ENCODE results near the gene TNIK.

Gene TNIK

DNA sequence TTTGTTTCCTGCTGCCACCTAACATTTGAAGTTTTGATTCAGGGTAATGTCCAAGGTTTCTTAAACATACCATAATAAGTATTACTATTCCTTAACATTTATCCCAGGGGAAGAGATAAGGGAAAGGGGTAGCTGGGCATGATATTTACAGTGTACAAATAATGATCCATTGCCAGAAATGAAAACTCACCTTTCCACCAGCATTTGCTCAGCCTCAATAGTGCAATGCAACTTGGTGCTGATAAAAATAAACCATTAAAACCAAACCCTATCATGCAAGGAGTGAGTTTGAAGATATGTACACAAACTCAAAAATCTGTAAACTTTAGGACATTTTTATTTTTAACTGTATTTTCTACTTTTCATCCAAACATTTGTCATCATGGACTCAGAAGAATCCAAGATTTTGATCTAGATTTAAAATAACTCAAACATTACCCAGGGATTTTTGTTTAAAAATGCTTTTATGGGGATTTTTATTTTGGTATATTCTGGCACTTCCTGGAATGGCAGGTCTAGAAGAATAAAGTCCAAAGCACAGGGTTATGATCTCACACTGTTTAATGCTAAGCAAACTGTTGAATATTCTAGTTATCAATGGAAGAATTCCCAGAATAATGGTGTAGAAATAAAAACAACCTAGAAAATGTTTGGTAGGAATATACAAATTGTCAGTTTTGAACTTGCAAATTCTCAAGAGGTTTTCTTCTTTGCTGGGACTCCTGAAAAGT is 401.2 kb downstream of the TNIK start:
- DNase-seq: no peak

- DNase-seq: no peak
Observed at GRCh38 chr3:171058058-171058457, 402.1 kb downstream of the TNIK start.

DNA sequence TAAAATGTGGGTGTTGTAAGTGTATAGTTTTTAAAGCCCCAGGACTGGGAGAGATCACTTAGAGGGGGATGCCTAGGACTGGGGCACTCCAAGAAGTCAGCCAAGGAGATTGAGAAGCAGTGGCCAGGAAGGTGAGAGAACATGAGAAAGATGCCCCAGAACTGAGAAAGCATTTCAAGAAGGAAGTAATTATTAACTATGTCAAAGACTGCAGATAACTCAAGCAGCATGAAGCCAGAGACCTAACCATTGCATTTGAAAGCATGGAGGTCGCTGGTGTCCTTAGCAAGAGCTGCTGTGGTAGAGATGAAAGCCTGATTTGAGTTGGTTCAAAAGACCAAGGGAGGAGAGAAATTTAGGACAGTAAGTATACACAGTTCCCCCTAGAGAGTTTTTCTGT is 403.1 kb downstream of the TNIK start:
- no peak for DNase-seq

- DNase-seq: no peak
Observed at GRCh38 chr3:171056528-171056927, 403.7 kb downstream of the TNIK start.

DNA sequence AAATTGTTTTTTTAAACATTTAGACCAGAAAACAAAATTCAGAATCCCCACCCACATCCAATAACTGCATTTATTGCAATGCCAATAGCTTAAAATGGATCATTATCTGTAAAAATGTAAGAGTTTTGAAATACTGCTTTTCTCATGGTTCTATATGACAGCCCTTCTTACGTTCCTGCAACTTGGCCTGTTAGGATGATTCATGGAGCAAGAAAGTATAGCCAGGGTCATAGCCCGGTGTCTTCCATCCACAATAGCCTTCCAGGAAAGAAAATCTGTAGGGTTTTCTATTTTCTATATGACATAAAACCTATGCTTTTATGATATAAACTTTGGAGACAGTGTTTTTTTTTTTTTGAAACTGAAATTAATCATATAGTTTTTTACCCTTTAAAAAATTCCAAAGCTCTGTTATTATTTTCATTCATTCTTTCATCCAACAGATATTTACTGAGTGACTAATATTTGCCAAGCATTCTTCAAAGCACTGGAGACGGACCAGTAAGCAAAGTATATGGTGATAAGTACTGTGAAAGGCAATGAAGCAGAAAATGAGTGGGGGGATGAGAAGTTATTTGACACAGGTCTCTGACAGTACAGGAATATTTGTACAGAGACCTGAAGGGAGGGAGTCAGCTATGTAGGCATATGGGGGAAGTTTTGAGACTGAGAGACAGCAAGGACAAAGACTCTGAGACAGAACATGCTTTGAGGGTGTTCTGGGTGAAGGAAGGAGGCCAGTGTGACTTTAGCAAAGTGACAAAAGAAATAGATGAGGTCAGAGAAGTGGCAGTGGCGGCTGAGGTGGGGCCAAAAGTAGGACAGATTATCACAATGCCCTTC is 404.6 kb downstream of the TNIK start:
- DNase-seq: no peak

DNA sequence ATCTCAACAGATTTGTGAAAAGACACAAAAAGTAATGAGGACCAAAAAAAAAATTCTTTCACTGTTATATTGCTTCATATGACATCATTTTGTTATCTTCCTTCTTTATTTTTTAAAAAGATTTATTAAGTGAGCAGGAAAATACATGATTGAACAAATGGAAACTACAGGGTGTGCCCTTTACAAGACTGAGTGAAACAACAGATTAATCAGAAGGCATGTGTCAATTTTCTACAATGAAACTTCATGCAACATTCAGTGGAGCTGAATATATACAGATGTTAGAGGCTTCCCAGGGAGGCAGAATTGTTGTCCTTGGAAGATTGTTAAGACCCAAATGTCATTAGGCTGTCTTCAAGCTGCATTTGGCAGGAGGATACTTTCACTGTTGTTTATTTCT is 405.3 kb downstream of the TNIK start:
- no peak for DNase-seq

- no peak for DNase-seq
Observed at GRCh38 chr3:171054231-171054630, 406.0 kb downstream of the TNIK start.

GRCh38 chr3:171049861-171050444 is 410.3 kb downstream of the TNIK start:
- peak; percentile 57 for DNase-seq

DNA sequence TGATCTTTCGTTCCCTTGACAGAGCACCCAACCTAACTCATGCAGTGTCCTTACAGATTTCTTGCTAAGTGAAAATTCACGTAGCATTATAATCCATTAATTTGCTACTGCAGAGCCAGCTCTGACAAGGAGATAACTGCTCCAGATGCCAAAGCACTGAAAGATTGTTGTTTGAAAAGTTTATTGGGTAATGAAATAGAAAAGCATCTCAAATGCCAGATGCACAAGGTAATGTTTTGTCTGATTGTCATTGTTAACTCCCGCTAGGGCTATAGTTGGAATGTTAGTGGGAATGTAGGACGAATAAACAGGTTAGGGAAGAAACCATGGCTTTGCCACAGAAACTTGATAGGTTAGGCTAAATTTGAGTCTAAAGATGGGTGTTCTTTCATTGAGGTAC is 413.4 kb downstream of the TNIK start:
- DNase-seq: no peak

- no peak for DNase-seq
Observed at GRCh38 chr3:171044835-171045793, 415.1 kb downstream of the TNIK start.

GRCh38 chr3:171044384-171044783 is 415.8 kb downstream of the TNIK start:
- DNase-seq: no peak

GRCh38 chr3:171039674-171040073 is 420.5 kb downstream of the TNIK start:
- DNase-seq: no peak

- no peak for DNase-seq
Observed at GRCh38 chr3:171038342-171038741, 421.9 kb downstream of the TNIK start.

DNA sequence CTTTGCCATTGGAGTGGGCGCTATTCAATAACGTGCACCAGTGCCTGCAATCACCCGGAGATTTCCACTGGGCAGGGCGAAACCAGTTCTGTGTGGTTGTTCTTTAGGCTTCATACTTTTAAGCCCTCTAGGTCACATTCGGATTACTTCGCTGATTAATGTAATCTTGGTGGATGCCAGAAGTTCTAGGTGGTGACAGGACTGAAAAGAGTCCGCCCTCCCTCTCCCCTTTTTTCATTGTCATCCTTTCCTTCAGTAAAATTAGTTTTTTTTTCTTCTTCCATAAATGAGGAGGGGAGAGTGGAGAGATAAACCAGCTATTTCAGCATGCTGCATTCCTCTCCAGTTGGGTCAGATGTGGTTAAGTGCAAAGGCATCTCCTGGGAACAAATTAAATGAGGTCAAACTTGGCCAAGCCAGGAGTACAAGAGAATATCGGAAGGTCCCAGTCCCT is 431.4 kb downstream of the TNIK start:
- DNase-seq: no peak

DNA sequence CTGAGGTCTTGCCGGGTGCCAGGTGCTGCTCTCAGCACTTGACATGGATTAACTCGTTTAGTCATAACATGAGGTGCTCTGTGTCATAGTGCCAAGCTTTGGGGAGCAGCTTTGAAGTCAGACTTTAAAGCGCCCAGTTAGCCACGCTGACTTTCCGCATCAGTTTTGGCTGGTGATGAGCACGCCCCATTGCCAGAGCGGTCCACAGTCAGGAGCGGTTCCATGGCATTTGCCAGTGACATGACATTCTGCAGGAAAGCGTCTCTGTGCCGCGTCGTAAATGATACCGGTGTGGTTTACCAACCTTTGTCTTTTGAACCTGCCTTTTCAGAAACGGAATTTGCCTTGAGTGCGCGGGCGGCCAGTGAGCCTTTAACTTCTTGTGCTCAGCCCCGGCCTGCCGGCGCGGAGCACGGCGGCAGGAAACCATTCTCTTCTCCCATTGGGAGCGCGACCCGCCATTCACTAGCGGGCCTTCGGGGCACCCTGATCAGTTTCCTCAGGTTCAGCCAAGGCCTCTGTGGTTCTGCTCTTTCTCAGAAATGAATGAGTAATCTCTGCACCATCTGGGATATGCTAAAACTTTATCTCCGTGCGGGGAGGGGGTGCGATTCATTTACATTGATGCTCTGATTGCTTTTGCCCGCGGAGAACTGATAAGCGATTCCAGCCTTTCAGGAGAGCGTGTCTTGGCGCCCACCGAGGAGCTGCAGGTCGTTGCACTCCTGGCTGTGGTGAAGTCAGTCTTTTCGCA is 432.0 kb downstream of the TNIK start:
- peak; percentile 80 for DNase-seq

DNA sequence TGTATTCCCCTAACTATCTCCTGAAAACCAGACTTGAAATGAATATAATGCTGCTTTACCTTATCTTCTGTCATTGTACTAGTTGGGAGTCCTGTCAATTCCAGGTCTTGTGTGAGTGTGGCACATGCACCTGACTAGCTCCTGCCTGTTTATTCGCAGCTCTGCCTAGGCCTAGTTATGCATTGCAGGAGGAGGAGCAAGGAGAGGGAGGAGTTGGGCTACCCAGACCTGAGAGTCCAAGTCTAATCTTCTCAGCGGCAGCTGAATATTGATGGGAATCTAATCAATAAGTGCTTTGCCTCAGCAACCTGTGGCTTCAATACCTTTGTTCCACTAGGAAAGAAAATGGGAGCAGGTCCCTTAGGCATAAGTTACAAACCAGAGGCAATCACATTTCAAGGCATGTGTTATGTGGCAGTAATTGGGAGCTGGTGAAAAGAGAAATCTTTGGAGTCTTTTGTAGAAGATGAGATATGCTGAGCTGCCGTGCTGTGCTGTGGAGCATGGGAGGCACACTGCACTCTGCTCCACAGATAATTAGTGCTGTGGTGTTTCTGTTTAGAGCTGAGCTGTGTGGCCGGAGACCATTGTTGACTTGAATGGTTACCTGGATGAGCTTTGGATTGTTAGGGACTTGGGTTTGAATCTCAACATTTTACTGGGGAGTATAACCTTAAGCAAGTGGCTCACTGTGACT is 433.5 kb downstream of the TNIK start, which contains the start of gene SLC2A2:
SLC2A2 (minus strand) TSS at position 124 of the 697 bp plus-strand sequence; CDS start at position 74, 50 bp downstream.
- no peak for DNase-seq

DNA sequence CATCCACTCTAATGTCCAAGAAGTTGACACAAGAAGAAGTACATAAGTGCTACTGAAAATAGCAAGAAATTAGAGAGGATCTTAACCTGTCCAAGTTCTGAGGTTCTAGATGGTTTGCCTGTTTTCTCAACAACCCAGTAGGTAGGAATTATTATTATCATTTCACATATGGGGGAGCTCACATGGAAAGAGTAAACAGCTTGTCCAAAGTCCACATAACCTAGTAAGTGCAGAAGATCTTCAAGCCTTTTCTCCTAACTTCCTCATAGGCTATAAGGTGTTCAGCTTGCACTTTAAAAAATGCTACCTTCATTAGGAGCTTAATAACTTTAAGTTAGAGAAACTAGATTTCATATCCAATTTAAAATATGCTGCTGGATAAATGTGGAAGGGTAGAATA is 436.6 kb downstream of the TNIK start:
- no peak for DNase-seq

DNA sequence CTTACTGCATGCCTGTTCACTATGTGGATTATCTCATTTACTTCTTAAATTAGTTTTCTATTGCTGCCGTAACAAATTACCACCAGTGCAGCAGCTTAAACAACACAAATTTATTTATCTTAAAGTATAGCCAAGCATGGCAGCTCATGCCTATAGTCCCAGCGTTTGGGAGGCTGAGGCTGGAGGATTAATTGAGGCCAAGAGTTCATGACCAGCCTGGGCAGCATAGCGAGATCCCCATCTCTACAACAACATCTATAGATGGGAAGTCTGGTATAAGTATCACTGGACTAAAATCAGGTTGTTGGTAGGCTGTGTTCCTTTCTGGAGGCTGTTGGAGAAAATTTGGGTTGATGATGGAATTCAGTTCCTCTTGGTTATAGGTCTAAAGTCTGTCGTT is 438.8 kb downstream of the TNIK start:
- no peak for DNase-seq

- no peak for DNase-seq
Observed at GRCh38 chr3:171018156-171018935, 441.9 kb downstream of the TNIK start.

Measured in activated CD4-positive, alpha-beta T cell treated with anti-CD3 and anti-CD28 coated beads, Interleukin-2, amount 50 U/mL, for 16 hours (primary cell).